Testis (tissue), 3 donors: ENCODE results near the gene PRTG. TPM values are rescaled to one million over a fixed set of nuclear protein-coding genes. Genes with fewer than 3 reads are reported as not detected.

ENCODE experiments used
- DNase-seq: peaks from one replicate; pipeline ENCODE4 v3.0.0-alpha.2; 2019
- H3K27ac ChIP-seq, 2 donors: fragments of 200-600 bp; sonication (generic); one replicate each; pipeline ENCODE4 v1.5.1; 2019
- H3K27me3 ChIP-seq: fragments of 200-600 bp; sonication (generic); one replicate; pipeline ENCODE4 v1.5.1; 2019
- H3K36me3 ChIP-seq: fragments of 200-600 bp; sonication (generic); one replicate; pipeline ENCODE4 v1.5.1; 2017; ENCODE audit warnings: low read depth; ENCODE audit errors: missing control alignments
- H3K4me1 ChIP-seq: fragments of 200-600 bp; sonication (generic); one replicate; pipeline ENCODE4 v1.5.1; 2019
- H3K4me3 ChIP-seq, 2 donors: fragments of 200-600 bp; sonication (generic); one replicate each; pipeline ENCODE4 v1.5.1; 2017 to 2019
- H3K9me3 ChIP-seq: fragments of 200-600 bp; sonication (generic); one replicate; pipeline ENCODE4 v1.5.1; 2017
- CTCF ChIP-seq, 3 experiments: fragments of 450-650 bp in 2 of 3; fragments of 200-600 bp in 1 of 3; sonication (generic) in 1 of 3; IDR thresholded peaks; one replicate each; pipeline ENCODE4 v1.5.1; 2016 to 2019; ENCODE audit warnings: antibody characterized with exemption in 3 of 3, mild to moderate bottlenecking in 2 of 3, moderate library complexity in 1 of 3
- POLR2A ChIP-seq: fragments of 450-650 bp; IDR thresholded peaks from one replicate; pipeline ENCODE4 v1.6.1; 2017; ENCODE audit warnings: antibody characterized with exemption, mild to moderate bottlenecking, moderate library complexity
- WGBS, 2 donors: methylation state at CpG; one replicate each; pipeline ENCODE4 v1.1.5; 2018; 5-methylcytosine and 5-hydroxymethylcytosine counted together
- intact Hi-C: fragments of 100-400 bp; cut with DNase I; formaldehyde crosslinking; loops from one replicate; pipeline ENCODE4 v1.15.1; 2023; ENCODE audit warnings: low total_unique reads
- polyA plus RNA-seq: library from polyadenylated mRNA; stranded (reverse); fragments of 350-450 nt; fragmentation: Illumina TruSeq; extraction: RNeasy Lipid Tissue Mini Kit (QIAGEN cat#74804); gene quantifications from one replicate; pipeline ENCODE4 v1.2.3, GENCODE V29; 2014; ENCODE audit warnings: low read depth, low replicate concordance; ENCODE audit not compliant: insufficient read depth
- total RNA-seq, 2 donors: library from RNA; depleted of rRNA; stranded (reverse); fragments of >200 nt; gene quantifications; one replicate each; pipeline ENCODE4 v1.2.3, GENCODE V29; 2016

PRTG gene
- total and polyA plus RNA-seq, 3 donors from 2014 or later, result 14.7 to 29.7 (median 26.3) TPM

GRCh38 chr15:55707518-55707917, 35.4 kb downstream of the PRTG start:
- intact Hi-C loops, result no loop called here
- Histone ChIP-seq H3K27ac (no peak overlapping the region), H3K9me3 (no peaks in the 10 kb centered on the region), H3K4me1 (no peaks in the 10 kb centered on the region), H3K36me3 (no peaks in the 10 kb centered on the region), H3K4me3 (no peak overlapping the region), H3K27me3 (no peaks in the 10 kb centered on the region)
- no peak for DNase-seq
- TF ChIP-seq POLR2A, result no peak
- TF ChIP-seq CTCF (IDR thresholded peaks at IDR 0.05), result no peak
- WGBS, 2 donors, result 87 to 91% methylated on average over 3 of the region's 3 CpGs

GRCh38 chr15:55703873-55704301, 39.1 kb downstream of the PRTG start:
- Histone ChIP-seq H3K9me3 (no peaks in the 10 kb centered on the region), H3K4me1 (no peaks in the 10 kb centered on the region), H3K36me3 (no peaks in the 10 kb centered on the region), H3K4me3 (no peak overlapping the region), H3K27me3 (no peaks in the 10 kb centered on the region), H3K27ac (no peak overlapping the region)
- WGBS, 2 donors, result 73% methylated on average over 2 of the region's 2 CpGs
- intact Hi-C loops, result no loop called here
- no peak for DNase-seq
- TF ChIP-seq POLR2A (no peak), CTCF (IDR thresholded peaks at IDR 0.05) (no peak)

GRCh38 chr15:55700876-55701275, 42.1 kb downstream of the PRTG start:
- intact Hi-C loops, result no loop called here
- WGBS, 2 donors, result 89 to 96% methylated on average over 6 of the region's 6 CpGs
- H3K27ac ChIP-seq, result no peak overlapping the region
- H3K9me3 ChIP-seq, result no peaks in the 10 kb centered on the region
- H3K27me3 ChIP-seq, result no peaks in the 10 kb centered on the region
- H3K4me1 ChIP-seq, result no peaks in the 10 kb centered on the region
- no peak for TF ChIP-seq CTCF (IDR thresholded peaks at IDR 0.05)
- TF ChIP-seq POLR2A, result no peak
- no peak overlapping the region for H3K4me3 ChIP-seq
- no peak for DNase-seq
- no peaks in the 10 kb centered on the region for H3K36me3 ChIP-seq

- Histone ChIP-seq H3K9me3 (no peaks in the 10 kb centered on the region), H3K27me3 (no peaks in the 10 kb centered on the region), H3K27ac (no peak overlapping the region), H3K4me1 (no peaks in the 10 kb centered on the region), H3K36me3 (no peaks in the 10 kb centered on the region), H3K4me3 (no peak overlapping the region)
- 93 to 96% methylated on average over 4 of the region's 4 CpGs for WGBS, 2 donors
- intact Hi-C loops, result no loop called here
- DNase-seq, result no peak
- TF ChIP-seq POLR2A, result no peak
- TF ChIP-seq CTCF (IDR thresholded peaks at IDR 0.05), result no peak
Observed at GRCh38 chr15:55698653-55699052, 44.3 kb downstream of the PRTG start.

GRCh38 chr15:55696221-55696620, 46.7 kb downstream of the PRTG start:
- H3K36me3 ChIP-seq, result no peaks in the 10 kb centered on the region
- no peak overlapping the region for H3K27ac ChIP-seq
- DNase-seq, result no peak
- H3K4me3 ChIP-seq, result no peak overlapping the region
- intact Hi-C loops, result no loop called here
- TF ChIP-seq CTCF (IDR thresholded peaks at IDR 0.05) (no peak), POLR2A (no peak)
- WGBS, 2 donors, result 85 to 91% methylated on average over 3 of the region's 3 CpGs
- no peaks in the 10 kb centered on the region for H3K9me3 ChIP-seq
- H3K27me3 ChIP-seq, result no peaks in the 10 kb centered on the region
- no peaks in the 10 kb centered on the region for H3K4me1 ChIP-seq
